Measurements from ENCODE around the gene PRKN.

GRCh38 chr6:162770955-162771354 lies 43.4 kb upstream of the PRKN start:
- TF ChIP-seq CTCF (IDR thresholded peaks at IDR 0.05; ENCODE audit: borderline replicate concordance, extremely low read depth, low read length, poor library complexity, severe bottlenecking) (no peak), EZH2 (IDR thresholded peaks at IDR 0.05; ENCODE audit: borderline replicate concordance, low read depth, low read length, severe bottlenecking) (no peak)

Data from DND-41 (cell line).